Measurements from ENCODE around the gene LDB2.

GRCh38 chr4:16853640-16854039 is 44.8 kb downstream of the LDB2 start:
- TF ChIP-seq, protein P1, sequence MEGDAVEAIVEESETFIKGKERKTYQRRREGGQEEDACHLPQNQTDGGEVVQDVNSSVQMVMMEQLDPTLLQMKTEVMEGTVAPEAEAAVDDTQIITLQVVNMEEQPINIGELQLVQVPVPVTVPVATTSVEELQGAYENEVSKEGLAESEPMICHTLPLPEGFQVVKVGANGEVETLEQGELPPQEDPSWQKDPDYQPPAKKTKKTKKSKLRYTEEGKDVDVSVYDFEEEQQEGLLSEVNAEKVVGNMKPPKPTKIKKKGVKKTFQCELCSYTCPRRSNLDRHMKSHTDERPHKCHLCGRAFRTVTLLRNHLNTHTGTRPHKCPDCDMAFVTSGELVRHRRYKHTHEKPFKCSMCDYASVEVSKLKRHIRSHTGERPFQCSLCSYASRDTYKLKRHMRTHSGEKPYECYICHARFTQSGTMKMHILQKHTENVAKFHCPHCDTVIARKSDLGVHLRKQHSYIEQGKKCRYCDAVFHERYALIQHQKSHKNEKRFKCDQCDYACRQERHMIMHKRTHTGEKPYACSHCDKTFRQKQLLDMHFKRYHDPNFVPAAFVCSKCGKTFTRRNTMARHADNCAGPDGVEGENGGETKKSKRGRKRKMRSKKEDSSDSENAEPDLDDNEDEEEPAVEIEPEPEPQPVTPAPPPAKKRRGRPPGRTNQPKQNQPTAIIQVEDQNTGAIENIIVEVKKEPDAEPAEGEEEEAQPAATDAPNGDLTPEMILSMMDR (IDR thresholded peaks at IDR 0.05) = no peak
- no peak for TF ChIP-seq POLR2A (IDR thresholded peaks at IDR 0.05)

Measured in heart left ventricle (tissue), 13 donors.